Right lobe of liver (tissue), 4 donors: ENCODE data around the gene HECTD4.

Source experiments
- POLR2A ChIP-seq: fragments of 450-650 bp; IDR thresholded peaks from one replicate; pipeline ENCODE4 v1.6.1; 2017; ENCODE audit warnings: antibody characterized with exemption, mild to moderate bottlenecking
- TF ChIP-seq, protein P1 (sequence below), 4 donors: fragments of 200-600 bp in 3 of 4; fragments of 450-650 bp in 1 of 4; IDR thresholded peaks; one replicate each; pipeline versions ENCODE4 v1.5.1 to v1.8.0; 2016 to 2022; ENCODE audit warnings: antibody characterized with exemption in 4 of 4, mild to moderate bottlenecking in 2 of 4
- donor health status: DM: no; HTN: no; CAD: no.
- donor health status: DM: no; HTN: no; CAD: no.
- donor health status: DM: no; HTN: yes; CAD: no.

DNA sequence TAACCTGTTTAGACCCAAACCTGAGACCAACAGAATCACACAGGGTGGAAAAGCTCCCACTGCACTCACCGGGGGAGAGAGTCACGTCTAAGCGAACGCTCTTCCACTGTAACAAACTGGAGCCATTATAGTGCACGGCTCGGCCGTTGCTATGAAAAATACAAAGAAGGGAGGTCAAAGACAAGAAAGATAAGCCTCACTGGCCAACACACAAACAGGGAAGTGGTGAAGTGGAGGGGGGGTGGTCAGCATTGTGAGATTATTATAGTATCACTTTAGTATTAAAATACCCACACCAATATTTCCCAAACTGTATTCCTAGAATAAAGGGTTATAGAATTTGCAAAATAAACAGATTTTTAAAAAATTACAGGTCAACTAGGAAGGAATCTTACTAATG is 166.0 kb downstream of the HECTD4 start:
- TF ChIP-seq, protein P1, sequence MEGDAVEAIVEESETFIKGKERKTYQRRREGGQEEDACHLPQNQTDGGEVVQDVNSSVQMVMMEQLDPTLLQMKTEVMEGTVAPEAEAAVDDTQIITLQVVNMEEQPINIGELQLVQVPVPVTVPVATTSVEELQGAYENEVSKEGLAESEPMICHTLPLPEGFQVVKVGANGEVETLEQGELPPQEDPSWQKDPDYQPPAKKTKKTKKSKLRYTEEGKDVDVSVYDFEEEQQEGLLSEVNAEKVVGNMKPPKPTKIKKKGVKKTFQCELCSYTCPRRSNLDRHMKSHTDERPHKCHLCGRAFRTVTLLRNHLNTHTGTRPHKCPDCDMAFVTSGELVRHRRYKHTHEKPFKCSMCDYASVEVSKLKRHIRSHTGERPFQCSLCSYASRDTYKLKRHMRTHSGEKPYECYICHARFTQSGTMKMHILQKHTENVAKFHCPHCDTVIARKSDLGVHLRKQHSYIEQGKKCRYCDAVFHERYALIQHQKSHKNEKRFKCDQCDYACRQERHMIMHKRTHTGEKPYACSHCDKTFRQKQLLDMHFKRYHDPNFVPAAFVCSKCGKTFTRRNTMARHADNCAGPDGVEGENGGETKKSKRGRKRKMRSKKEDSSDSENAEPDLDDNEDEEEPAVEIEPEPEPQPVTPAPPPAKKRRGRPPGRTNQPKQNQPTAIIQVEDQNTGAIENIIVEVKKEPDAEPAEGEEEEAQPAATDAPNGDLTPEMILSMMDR (IDR thresholded peaks at IDR 0.05) = no peak
- no peak for TF ChIP-seq POLR2A
